ENCODE measurements around the gene NOBOX.
A peak's percentile ranks its signal among the peaks of the same experiment; 100 is the strongest.
"Not testable (repeated sequence)": the region's sequence is repeated elsewhere in the genome, so short reads cannot be mapped to it uniquely, and the experiment has no call there.

NOBOX gene

DNA sequence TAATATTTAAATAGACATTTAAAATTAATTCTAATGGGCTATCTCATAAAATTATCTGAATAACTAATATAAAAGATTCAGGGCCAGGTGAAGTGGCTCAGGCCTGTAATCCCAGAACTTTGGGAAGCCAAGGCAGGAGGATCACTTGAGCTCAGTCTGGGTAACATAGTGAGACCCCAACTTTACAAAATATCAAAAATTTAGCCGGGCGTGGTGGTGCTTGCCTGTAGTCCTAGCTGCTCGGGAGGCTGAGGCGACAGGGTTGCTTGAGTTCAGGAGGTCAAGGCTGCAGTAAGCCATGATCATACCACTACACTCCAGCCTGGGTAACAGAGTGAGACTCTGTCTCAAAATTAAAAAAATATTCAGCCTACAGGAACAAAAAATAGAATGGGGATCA is 12.5 kb downstream of the NOBOX start:
- no peak for DNase-seq

DNA sequence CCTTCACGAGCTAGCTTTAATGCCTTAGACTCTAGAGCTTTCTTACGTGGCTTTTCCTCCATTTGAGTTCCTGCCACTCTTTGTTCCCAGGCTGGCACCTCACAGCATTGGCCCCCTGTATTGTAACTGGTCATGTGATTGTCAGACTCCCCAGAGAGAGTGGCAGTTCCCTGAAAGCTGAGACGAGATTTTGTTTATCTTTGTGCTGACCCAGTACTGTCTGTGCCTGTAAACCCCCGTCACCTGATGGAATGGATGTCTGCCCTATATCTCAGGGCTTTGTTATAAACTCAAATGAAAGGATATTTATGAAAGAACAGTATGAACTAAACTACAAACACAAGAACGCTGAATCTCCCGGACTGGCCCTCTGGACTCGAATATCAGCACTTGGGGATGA is 13.0 kb downstream of the NOBOX start:
- DNase-seq, result no peak

DNA sequence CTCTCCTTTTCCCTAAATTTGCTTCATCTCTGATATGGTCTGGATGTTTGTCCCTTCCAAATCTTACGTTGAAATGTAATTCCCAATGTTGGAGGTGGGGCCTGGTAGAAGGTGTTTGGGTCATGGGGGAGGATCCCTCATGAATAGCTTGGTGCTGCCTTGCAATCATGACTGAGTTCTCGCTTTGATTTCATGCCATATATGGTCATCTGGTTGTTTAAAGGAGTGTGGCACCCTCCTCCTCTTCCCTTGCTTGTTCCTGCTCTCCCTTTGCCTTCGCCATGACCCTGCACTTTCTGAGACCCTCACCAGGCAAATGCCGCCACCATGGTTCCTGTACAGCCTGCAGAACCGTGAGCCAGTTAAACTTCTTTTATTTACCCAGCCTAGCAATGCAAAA is 14.5 kb downstream of the NOBOX start:
- peak; percentile 32 for DNase-seq

DNA sequence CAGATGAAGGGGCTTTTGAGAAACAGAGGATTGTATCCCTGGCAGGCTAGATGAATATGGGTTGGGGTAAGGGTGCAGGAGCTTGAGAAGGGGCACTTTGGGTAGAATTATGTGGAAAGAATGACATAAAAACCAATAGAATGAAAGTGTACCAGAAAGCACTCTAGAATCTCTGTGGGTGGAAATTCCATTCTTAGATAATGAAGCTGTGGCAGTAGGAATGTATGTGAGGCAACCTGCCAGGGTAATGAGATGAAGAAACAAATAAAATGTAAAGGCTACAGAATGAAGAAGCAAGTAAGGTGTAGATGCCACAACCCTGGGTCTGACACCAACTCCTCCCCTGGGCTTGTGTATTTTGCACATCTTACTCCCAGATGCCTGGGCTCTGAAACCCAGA is 16.8 kb downstream of the NOBOX start:
- DNase-seq, result peak; percentile 82

DNA sequence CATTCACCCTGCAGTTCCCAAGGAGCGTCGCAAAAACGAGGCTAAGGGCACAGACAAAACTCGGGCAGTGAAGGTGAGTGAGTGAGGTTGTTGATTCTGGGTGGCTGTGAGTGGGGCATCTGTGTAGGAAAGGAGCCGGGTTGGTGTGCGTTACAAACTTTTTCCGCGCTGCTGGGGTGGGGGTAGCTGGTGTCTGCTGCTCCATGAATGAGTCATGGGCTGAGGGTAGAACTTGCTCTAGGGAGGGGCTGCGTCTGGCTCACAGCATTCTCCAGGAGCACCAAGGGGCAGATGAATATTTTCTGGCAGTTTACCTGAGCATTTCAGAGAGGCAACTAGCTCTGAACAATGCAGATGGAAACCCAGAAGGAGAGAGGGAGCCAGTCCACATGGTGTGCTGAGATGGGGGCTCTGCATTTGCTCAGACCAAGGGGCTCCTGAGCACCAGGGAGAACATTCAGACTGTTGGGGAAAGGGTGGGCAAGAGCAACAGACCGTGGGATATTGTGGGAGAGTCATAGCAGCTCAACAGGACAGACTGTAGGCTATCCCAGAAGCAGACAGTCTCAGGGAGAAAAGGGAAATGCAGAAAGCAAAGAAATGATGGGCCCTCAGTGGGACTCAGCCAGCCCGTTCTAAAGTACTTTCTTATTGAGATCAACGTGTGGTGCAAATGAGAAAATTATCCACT is 18.8 kb downstream of the NOBOX start:
- peak; percentile 93 for DNase-seq

DNA sequence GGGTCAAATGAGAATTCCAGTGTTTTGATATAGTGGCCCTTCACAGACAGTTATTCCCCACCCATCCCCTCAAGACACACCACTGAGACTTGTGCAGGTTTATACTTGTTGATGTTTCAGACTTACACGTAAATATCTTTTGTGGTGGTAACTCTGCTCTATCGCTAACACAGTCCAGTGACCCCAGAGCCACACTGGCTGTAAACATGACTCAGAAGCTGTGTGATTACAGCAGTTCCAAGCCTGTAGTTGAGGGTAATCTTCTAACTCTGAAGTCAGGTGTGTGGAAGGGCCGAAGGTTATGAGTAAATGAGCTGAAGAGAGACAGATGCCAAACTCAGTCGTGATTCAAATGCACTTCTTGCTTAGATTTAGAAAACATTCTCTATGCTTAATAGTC is 19.4 kb downstream of the NOBOX start:
- peak; percentile 88 for DNase-seq

DNA sequence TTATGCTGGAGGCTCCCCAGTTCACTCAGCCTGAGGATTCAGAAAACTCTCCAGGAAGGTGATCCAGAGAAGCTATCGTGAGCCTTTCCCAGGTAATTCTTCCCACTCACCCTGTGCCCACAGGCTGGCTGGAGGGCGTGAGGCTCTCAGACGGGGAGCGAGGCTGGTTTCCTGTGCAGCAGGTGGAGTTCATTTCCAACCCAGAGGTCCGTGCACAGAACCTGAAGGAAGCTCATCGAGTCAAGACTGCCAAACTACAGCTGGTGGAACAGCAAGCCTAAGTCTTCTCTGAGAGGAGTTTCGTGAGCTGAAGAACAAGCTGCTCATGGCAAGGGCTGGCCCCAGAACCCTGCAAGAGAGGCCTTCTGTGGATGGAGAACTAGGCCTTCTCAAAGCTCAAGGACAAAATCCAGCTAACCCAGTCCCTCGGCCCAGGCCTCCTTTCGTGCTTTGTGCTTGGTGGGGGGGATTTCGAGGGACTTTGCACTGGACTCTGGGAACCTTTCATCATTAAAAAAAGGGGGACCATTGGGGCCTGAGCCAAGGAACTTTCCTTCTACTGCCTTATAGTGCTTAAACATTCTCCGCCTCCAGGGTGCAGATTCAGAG is 23.6 kb downstream of the NOBOX start:
- DNase-seq, result no peak

DNA sequence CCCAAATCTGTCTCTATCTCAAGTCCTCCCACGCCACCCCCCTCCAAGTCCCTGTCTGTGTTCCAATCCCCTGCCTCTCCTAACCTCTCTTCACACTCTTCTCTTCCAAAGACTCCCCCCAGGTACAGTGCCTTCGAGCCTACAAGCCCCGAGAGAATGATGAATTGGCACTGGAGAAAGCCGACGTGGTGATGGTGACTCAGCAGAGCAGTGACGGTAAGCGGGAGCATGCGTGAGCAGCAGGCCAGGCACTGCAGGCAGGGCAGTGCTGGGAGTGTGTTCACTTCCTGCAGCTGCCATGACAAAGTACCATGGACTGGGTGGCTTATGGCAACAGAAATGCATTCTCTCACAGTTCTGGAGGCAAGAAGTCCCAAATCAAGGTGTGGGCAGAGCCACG is 24.8 kb downstream of the NOBOX start:
- DNase-seq, result no peak

DNA sequence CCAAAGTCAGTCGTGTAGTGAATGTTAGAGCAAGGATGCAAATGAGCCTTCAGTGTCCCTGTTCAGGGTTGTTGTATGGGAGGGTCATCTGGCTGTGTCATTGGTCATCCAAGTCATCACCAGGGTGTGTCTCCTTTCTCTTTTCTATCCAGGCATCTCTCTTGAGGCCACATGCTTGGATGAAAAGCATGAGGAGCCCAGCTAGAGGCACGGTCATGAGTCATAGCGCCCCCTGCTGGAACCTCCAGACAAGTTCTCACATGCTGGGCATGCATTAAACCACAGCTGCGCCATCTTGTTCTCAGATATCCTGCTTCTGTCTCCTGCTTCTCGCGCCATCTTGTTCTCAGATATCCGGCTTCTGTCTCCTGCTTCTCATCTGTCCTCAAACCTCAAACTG is 34.3 kb downstream of the NOBOX start:
- not testable (repeated sequence) for DNase-seq

DNA sequence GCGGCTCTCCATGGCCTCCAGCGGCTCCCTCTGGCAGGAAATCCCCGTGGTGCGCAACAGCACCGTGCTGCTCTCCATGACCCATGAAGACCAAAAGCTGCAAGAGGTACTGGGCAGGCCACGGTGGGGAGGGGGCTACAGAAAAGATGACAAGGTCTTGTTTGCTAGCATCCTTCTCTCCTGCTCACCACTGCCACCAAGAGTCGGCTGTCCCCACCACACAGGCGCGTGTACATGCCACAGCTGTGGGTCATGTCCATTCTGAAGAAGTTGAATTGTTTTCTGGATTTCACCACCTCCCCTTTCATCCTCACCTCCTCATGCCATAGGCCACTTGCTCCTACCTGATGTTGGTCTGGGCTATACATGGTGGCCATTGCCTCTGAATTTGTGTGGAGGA is 36.2 kb downstream of the NOBOX start:
- DNase-seq, result not testable (repeated sequence)

DNA sequence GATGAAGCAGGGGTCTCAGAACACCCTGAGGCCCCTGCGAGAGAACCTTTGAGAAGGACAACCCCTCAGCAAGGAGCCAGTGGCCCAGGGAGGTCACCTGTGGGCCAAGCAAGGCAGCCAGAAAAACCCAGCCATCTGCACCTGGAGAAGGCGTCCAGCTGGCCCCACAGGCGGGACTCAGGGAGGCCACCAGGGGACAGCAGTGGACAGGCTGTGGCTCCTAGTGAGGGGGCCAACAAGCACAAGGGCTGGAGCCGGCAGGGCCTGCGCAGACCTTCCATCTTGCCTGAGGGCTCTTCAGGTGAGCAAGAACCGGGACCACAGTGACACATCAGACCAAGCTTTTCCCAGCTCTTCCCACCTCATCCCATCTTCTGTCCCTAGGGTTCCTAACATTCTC is 38.0 kb downstream of the NOBOX start:
- DNase-seq, result not testable (repeated sequence)

DNA sequence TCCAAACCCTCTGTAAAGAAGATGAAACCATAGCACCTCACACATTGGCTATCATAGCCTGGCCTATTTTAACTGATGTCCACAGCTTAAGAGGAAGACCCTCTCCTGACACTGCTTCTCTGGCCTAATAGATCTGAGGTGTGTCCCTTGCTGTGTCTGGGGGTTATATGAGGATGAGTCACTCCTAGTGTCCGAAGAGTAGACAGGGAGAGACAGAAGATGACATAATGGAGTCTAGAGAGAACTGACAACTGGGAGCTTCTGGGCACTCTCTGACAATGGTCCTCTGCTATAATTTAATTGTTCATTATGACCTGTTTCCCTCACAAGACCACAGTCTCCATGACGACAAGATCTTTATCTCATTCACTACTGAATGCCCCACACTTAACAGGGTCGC is 41.4 kb downstream of the NOBOX start:
- DNase-seq, result not testable (repeated sequence)

DNA sequence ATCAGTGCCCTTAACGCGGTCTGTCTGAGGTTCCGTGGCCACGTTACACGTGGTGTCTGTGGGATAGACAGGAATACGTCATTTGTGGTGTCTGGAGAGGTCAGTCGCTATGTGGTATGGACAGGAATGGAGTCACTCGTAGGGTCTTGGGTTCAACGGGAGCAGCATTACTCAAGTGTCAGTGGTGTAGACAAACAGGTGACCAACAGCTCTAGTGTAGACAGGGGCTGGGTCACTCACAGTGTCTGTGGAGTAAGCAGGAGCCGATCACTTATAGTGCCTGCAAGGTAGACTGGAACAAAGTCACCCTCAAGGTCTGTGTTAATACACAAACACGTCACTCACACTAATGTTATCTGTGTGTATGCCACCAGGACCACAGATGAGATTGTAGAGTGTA is 46.6 kb downstream of the NOBOX start:
- DNase-seq, result not testable (repeated sequence)

DNA sequence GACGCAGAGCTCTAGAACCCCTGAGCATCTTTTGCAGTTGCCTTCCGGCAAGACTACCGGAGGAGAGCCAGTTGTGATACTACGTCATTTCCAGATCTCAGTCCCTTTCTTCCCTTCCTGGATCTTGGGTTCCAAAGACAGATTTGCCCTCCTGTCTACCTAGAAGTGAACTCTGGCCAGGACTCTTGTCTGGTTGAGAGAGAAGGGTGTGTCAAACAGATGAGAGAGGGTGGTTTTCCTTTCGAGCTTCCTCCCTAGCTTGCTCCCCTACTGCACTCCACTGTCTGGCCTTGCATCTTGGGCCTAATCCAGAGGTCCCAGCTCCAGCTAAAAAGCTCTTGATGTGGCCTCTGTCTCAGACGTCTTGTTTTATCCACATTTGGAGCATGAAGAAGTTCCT is 47.3 kb downstream of the NOBOX start:
- DNase-seq, result not testable (repeated sequence)

DNA sequence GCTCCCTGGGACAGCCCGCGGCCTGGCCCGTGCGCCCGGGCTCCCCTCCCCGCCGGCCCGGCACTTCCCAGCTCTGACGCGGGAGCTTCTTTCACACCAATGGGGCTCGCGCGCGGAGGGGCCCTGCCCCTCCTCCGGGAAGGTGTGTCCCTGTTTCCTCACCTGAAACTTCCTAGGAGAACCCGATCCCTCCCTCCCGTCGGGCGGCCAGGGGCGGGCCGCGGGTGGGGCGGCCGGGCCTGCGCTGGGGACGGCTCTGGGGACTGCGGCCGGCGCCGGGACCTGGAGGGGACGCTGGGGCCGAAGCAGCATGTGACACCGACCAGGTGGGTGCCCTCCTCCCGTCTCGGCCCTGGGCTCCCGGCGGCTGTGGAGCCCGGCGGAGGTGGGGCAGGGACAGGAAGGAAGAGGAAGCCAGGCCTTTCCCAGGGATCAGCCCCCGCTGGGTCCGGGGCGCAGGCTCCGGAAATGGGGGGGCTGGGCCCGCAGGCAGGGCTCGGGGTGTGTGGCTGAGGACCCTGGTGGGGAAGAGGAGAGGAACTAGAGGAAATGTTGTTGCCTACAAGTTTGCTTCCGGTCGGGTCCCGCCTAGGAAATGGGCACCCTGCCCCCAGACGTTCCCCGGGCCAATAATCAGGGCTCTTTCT is 48.2 kb downstream of the NOBOX start, which contains the start of gene ARHGEF5:
Gene ARHGEF5, plus strand, starts transcription at position 227 of the 647 bp plus-strand sequence. CDS start 7,268 bp downstream, outside the sequence.
- DNase-seq, result not testable (repeated sequence)

DNA sequence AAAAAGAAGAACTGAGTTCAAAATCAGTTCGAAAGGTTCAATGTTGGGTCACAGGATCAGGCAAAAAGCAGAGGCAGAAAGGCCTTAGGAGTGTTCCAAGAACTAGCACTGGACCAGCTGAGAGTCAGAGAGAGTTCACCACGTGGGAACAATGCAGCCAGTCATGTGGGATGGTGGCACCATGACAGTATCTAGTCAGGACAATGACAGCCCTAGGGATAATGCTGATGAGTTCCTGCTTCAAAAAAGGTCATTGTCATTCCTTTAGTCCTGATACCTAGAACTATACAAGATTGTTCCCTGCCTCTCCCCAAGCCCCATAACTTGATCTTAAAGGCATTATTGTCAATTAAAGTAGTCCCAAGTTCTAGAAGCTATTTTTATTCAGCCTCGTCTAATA is 51.8 kb downstream of the NOBOX start:
- DNase-seq, result not testable (repeated sequence)

DNA sequence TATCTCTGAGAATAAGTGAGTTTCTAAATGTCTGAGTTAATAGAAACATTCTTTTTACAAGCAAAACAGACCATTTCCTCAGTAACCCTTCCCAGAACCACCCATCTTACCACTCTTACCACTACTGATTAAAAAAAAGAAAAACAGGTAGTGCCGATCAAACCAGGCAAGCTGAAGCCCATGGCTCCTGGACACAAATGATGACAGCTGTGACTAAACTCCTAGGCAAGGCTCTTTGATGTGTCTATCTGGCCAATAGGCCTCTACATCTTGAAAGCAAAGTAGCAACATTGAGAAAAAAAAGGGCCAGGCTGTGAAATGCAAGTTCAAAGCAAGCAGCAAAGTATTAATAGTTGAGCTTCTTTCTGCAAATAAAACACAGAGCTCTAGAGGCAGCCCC is 54.9 kb downstream of the NOBOX start:
- DNase-seq, result not testable (repeated sequence)

Measured in kidney glomerular epithelial cell (primary cell).